Type B pancreatic cell (in vitro differentiated cells): ENCODE measurements around the gene ATP6V0A4. TPM values are rescaled to one million over a fixed set of nuclear protein-coding genes. Genes with fewer than 3 reads are reported as not detected.
"Not testable (repeated sequence)": the region's sequence is repeated elsewhere in the genome, so short reads cannot be mapped to it uniquely, and the experiment has no call there.

ENCODE experiments used
- DNase-seq: peaks from one replicate; pipeline ENCODE4 v3.0.0; 2021; ENCODE audit warnings: mixed read lengths; ENCODE audit not compliant: unreplicated experiment; ENCODE audit errors: extremely low spot score
- H3K27ac Mint-ChIP-seq: 2 replicates; pipeline ENCODE4 v1.8.0; 2021; ENCODE audit warnings: mild to moderate bottlenecking, mixed read lengths
- H3K27me3 Mint-ChIP-seq: 2 replicates; pipeline ENCODE4 v1.8.0; 2021; ENCODE audit warnings: mixed read lengths
- H3K36me3 Mint-ChIP-seq: 2 replicates; pipeline ENCODE4 v1.8.0; 2021; ENCODE audit warnings: mixed read lengths
- H3K4me1 Mint-ChIP-seq: one replicate; pipeline ENCODE4 v1.8.0; 2021; ENCODE audit warnings: mixed read lengths; ENCODE audit not compliant: unreplicated experiment
- H3K4me3 Mint-ChIP-seq: 2 replicates; pipeline ENCODE4 v1.8.0; 2021; ENCODE audit warnings: mild to moderate bottlenecking, mixed read lengths
- H3K9me3 Mint-ChIP-seq: 2 replicates; pipeline ENCODE4 v1.8.0; 2021; ENCODE audit warnings: mixed read lengths
- total RNA-seq: library from RNA; stranded (reverse); gene quantifications from 2 replicates; pipeline ENCODE4 v1.2.1, GENCODE V29; 2021; ENCODE audit warnings: low replicate concordance
- TF ChIP-seq, protein P1 (sequence below): fragments of 200-600 bp; sonication (generic); conservative IDR thresholded peaks from 2 replicates; pipeline ENCODE4 v1.5.0; 2021; ENCODE audit warnings: antibody characterized with exemption, mild to moderate bottlenecking

ATP6V0A4 gene
- total RNA-seq, 1 donor from 2014 or later, result 0.89 TPM

GRCh38 chr7:138816650-138817049 lies 18.7 kb upstream of the ATP6V0A4 start:
- Mint-ChIP-seq H3K27ac (no peak overlapping the region), H3K36me3 (no peaks in the 10 kb centered on the region), H3K9me3 (no peaks in the 10 kb centered on the region), H3K4me3 (no peak overlapping the region), H3K4me1 (no peaks in the 10 kb centered on the region), H3K27me3 (no peaks in the 10 kb centered on the region)
- TF ChIP-seq, protein P1, sequence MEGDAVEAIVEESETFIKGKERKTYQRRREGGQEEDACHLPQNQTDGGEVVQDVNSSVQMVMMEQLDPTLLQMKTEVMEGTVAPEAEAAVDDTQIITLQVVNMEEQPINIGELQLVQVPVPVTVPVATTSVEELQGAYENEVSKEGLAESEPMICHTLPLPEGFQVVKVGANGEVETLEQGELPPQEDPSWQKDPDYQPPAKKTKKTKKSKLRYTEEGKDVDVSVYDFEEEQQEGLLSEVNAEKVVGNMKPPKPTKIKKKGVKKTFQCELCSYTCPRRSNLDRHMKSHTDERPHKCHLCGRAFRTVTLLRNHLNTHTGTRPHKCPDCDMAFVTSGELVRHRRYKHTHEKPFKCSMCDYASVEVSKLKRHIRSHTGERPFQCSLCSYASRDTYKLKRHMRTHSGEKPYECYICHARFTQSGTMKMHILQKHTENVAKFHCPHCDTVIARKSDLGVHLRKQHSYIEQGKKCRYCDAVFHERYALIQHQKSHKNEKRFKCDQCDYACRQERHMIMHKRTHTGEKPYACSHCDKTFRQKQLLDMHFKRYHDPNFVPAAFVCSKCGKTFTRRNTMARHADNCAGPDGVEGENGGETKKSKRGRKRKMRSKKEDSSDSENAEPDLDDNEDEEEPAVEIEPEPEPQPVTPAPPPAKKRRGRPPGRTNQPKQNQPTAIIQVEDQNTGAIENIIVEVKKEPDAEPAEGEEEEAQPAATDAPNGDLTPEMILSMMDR, result no peak
- no peak for DNase-seq

DNA sequence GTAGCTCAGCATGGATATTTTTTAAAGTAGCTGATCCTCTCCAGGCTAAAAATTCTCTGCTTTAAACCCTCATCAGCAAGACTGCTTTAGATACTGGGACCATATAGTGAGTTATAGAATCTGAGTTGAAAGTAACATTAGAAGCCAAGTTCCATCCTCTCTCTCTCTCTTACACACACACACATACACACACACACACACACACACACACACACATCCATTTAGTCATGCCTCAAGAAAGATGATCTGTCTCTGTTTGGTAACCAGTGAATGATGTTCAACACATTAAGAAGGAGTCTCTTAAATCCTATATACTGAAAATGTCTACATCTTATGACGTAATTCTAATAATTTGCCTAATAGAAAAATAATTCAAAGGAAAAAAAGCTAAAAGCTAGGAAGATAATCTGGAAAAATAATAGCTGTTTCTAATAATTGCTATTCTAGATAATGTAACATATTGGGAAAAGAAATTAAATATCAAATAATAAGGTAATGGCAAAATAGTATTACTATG lies 16.9 kb upstream of the ATP6V0A4 start:
- no peaks in the 10 kb centered on the region for H3K4me1 Mint-ChIP-seq
- TF ChIP-seq, protein P1, result no peak
- H3K9me3 Mint-ChIP-seq, result no peaks in the 10 kb centered on the region
- DNase-seq, result no peak
- no peak overlapping the region for H3K4me3 Mint-ChIP-seq
- H3K36me3 Mint-ChIP-seq, result no peaks in the 10 kb centered on the region
- H3K27me3 Mint-ChIP-seq, result no peaks in the 10 kb centered on the region
- H3K27ac Mint-ChIP-seq, result no peak overlapping the region

DNA sequence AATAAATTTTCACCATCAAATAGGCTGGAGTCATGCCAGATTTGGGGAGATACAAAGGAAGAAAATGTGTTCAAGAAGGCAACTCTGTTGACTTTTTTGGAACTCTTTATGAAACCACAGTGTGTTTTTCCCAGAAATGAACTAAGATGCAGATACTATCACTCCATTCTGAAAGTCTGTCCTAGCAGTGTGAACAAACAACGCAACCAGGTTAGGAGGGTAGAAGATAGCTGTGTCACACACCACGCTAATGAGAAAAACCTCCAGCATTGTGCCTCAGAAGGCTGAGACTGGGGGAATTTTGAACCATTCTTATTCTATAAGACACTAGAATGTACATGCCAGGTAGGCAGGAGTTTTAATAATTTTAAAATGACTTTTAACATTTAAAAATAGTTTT lies 15.9 kb upstream of the ATP6V0A4 start:
- Mint-ChIP-seq H3K27ac (no peak overlapping the region), H3K27me3 (no peaks in the 10 kb centered on the region), H3K36me3 (no peaks in the 10 kb centered on the region), H3K4me3 (no peak overlapping the region), H3K9me3 (no peaks in the 10 kb centered on the region), H3K4me1 (no peaks in the 10 kb centered on the region)
- TF ChIP-seq, protein P1, result no peak
- no peak for DNase-seq

DNA sequence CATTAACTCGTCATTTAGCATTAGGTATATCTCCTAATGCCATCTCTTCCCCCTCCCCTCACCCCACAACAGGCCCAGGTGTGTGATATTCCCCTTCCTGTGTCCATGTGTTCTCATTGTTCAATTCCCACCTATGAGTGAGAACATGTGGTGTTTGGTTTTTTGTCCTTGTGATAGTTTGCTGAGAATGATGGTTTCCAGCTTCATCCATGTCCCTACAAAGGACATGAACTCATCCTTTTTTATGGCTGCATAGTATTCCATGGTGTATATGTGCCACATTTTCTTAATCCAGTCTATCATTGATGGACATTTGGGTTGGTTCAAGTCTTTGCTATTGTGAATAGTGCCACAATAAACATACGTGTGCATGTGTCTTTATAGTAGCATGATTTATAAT lies 13.3 kb upstream of the ATP6V0A4 start:
- not testable (repeated sequence) for H3K27ac Mint-ChIP-seq, H3K27me3 Mint-ChIP-seq, H3K4me1 Mint-ChIP-seq, H3K9me3 Mint-ChIP-seq, H3K36me3 Mint-ChIP-seq, DNase-seq, H3K4me3 Mint-ChIP-seq

- H3K36me3 Mint-ChIP-seq, result no peaks in the 10 kb centered on the region
- no peaks in the 10 kb centered on the region for H3K4me1 Mint-ChIP-seq
- TF ChIP-seq, protein P1, result no peak
- no peak overlapping the region for H3K4me3 Mint-ChIP-seq
- no peaks in the 10 kb centered on the region for H3K27me3 Mint-ChIP-seq
- DNase-seq, result no peak
- no peak overlapping the region for H3K27ac Mint-ChIP-seq
- H3K9me3 Mint-ChIP-seq, result no peaks in the 10 kb centered on the region
Observed at GRCh38 chr7:138809346-138809745, 11.3 kb upstream of the ATP6V0A4 start.

- Mint-ChIP-seq H3K4me3 (no peak overlapping the region), H3K27me3 (no peaks in the 10 kb centered on the region), H3K27ac (no peak overlapping the region), H3K4me1 (no peaks in the 10 kb centered on the region), H3K9me3 (no peaks in the 10 kb centered on the region), H3K36me3 (no peaks in the 10 kb centered on the region)
- DNase-seq, result no peak
- TF ChIP-seq, protein P1, result no peak
Observed at GRCh38 chr7:138804618-138805017, 6.6 kb upstream of the ATP6V0A4 start.
